ENCODE measurements around the gene FGF10. TPM values are rescaled to one million over a fixed set of nuclear protein-coding genes. Genes with fewer than 3 reads are reported as not detected.
A peak's percentile ranks its signal among the peaks of the same experiment; 100 is the strongest.

The FGF10 gene
- total and polyA plus RNA-seq, 2 of the 4 experiments (the other 2 are of a cell fraction): not detected

DNA sequence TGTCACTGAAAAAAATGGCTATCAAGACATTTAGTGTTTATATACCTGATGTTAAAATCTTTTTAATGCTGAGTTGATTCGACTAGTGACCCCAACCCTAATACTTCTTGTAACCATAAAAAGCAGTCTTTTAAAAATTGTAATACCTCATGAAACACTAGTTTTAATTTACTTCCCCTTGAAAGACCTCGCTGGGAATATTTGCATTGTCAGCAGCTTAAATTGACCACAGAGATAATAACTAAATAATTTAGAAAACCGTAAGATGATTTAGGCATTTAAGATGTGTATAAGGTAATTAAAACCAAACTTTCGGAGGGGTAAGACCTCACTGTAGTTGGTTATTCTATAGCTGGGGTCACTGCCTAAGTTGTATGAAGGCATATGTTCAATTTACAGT lies 89.8 kb downstream of the FGF10 start:
- H3K9me3 ChIP-seq (ENCODE audit: control insufficient read depth, insufficient read depth, low read length): no peaks in the 10 kb centered on the region
- H3K14ac ChIP-seq (replicated peaks; ENCODE audit: low read depth, low read length): no peak overlapping the region
- dilution Hi-C loops (cut with HindIII; ENCODE audit: low sequenced_read_pairs, unreplicated experiment) (no loop called here), in situ Hi-C loops (cut with MboI; ENCODE audit: low sequenced_read_pairs) (no loop called here), intact Hi-C loops (cut with micrococcal nuclease) (no loop called here)
- no peak overlapping the region for H2BK5ac ChIP-seq (ENCODE audit: low read depth, low read length, poor library complexity, severe bottlenecking)
- H3K4me3 ChIP-seq (ENCODE audit: insufficient read depth, low read depth, low read length): no peak overlapping the region
- no peak overlapping the region for H4K8ac ChIP-seq (ENCODE audit: low read depth in 2 of 2, low read length in 2 of 2)
- H2BK15ac ChIP-seq (ENCODE audit: low read depth, low read length): no peak overlapping the region
- DNase-seq (no peak), ATAC-seq (ENCODE audit: low read depth) (no peak)
- H2BK20ac ChIP-seq (ENCODE audit: low read depth, low read length): no peak overlapping the region
- no CpG with 5 or more reads among the region's 4 CpGs for WGBS, 2 experiments (ENCODE audit: extremely low coverage in 2 of 2, insufficient read length in 1 of 2)
- ChIA-PET CTCF (interaction anchor here (0.6 kb wide), 1 partner anchor 177 kb away, joined by 5 read pairs; no protein-coding TSS in a partner anchor), POLR2A (ENCODE audit: unreplicated experiment) (no interaction called here)
- no peak overlapping the region for H2BK120ac ChIP-seq (ENCODE audit: low read depth, low read length)
- peak; percentile 63 for TF ChIP-seq MAFK (IDR thresholded peaks at IDR 0.05; ENCODE audit: low read depth, low read length)
- TF ChIP-seq SMC3 (IDR thresholded peaks at IDR 0.05; ENCODE audit: low read depth, low read length): no peak
- TF ChIP-seq, protein P1, sequence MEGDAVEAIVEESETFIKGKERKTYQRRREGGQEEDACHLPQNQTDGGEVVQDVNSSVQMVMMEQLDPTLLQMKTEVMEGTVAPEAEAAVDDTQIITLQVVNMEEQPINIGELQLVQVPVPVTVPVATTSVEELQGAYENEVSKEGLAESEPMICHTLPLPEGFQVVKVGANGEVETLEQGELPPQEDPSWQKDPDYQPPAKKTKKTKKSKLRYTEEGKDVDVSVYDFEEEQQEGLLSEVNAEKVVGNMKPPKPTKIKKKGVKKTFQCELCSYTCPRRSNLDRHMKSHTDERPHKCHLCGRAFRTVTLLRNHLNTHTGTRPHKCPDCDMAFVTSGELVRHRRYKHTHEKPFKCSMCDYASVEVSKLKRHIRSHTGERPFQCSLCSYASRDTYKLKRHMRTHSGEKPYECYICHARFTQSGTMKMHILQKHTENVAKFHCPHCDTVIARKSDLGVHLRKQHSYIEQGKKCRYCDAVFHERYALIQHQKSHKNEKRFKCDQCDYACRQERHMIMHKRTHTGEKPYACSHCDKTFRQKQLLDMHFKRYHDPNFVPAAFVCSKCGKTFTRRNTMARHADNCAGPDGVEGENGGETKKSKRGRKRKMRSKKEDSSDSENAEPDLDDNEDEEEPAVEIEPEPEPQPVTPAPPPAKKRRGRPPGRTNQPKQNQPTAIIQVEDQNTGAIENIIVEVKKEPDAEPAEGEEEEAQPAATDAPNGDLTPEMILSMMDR (conservative IDR thresholded peaks at IDR 0.05; ENCODE audit: low read depth, low read length): no peak
- no peak for TF ChIP-seq MAZ (IDR thresholded peaks at IDR 0.05; ENCODE audit: borderline replicate concordance, low read depth, low read length)
- TF ChIP-seq, protein P2, sequence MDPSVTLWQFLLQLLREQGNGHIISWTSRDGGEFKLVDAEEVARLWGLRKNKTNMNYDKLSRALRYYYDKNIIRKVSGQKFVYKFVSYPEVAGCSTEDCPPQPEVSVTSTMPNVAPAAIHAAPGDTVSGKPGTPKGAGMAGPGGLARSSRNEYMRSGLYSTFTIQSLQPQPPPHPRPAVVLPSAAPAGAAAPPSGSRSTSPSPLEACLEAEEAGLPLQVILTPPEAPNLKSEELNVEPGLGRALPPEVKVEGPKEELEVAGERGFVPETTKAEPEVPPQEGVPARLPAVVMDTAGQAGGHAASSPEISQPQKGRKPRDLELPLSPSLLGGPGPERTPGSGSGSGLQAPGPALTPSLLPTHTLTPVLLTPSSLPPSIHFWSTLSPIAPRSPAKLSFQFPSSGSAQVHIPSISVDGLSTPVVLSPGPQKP (IDR thresholded peaks at IDR 0.05; ENCODE audit: borderline replicate concordance, low read depth, low read length): no peak
- TF ChIP-seq CEBPB (IDR thresholded peaks at IDR 0.05; ENCODE audit: low read depth, low read length): no peak
- no peak for TF ChIP-seq BHLHE40 (IDR thresholded peaks at IDR 0.05; ENCODE audit: low read depth, low read length)
- no peak for TF ChIP-seq RCOR1 (IDR thresholded peaks at IDR 0.05; ENCODE audit: insufficient replicate concordance, low read length)
- no peak overlapping the region for H3K4me2 ChIP-seq (ENCODE audit: low read depth, low read length)
- H3K9me1 ChIP-seq (ENCODE audit: insufficient read depth, low read length): no peaks in the 10 kb centered on the region
- no peaks in the 10 kb centered on the region for H4K20me1 ChIP-seq (ENCODE audit: insufficient read depth, low read length)
- H3K79me1 ChIP-seq (ENCODE audit: low read depth in 1 of 2, low read length in 2 of 2): no peaks in the 10 kb centered on the region
- no peak overlapping the region for H4K91ac ChIP-seq (ENCODE audit: insufficient read depth, low read depth, low read length)
- no TSS peak for BruUV-seq (replicated peaks)
- H3K27ac ChIP-seq (ENCODE audit: insufficient read depth, low read length): no peak overlapping the region
- H2AFZ ChIP-seq (replicated peaks; ENCODE audit: low read length, poor library complexity): no peak overlapping the region
- H2AK9ac ChIP-seq (replicated peaks; ENCODE audit: low read depth, low read length, poor library complexity): no peak overlapping the region
- no peak overlapping the region for H3K56ac ChIP-seq (ENCODE audit: extremely low read depth, insufficient read depth, low read length)
- H3K18ac ChIP-seq (ENCODE audit: low read depth, low read length): no peak overlapping the region
- H2AK5ac ChIP-seq (ENCODE audit: low read depth, low read length): no peak overlapping the region
- no peak overlapping the region for H3K23ac ChIP-seq (ENCODE audit: low read depth, low read length)
- no peaks in the 10 kb centered on the region for H3K36me3 ChIP-seq (ENCODE audit: control insufficient read depth, insufficient read depth, low read length)
- H3K4ac ChIP-seq (ENCODE audit: low read depth, low read length): no peak overlapping the region
- no peak overlapping the region for H3K9ac ChIP-seq (ENCODE audit: low read depth, low read length)
- no peak overlapping the region for H4K5ac ChIP-seq (ENCODE audit: low read depth, low read length)
- no peaks in the 10 kb centered on the region for H3K27me3 ChIP-seq (ENCODE audit: control insufficient read depth, insufficient read depth, low read length)
- no peaks in the 10 kb centered on the region for H3K4me1 ChIP-seq (ENCODE audit: control insufficient read depth, insufficient read depth, low read length)
